Suprapubic skin (tissue), 4 donors: ENCODE measurements around the gene GIT2.

Experiments used
- CTCF ChIP-seq, 2 donors: fragments of 200-600 bp in 1 of 2; fragments of 450-650 bp in 1 of 2; sonication (generic) in 1 of 2; IDR thresholded peaks; one replicate each; pipeline ENCODE4 v1.5.1; 2016 to 2019; ENCODE audit warnings: antibody characterized with exemption in 2 of 2, mild to moderate bottlenecking in 1 of 2, moderate library complexity in 1 of 2
- EP300 ChIP-seq: sonication (generic); formaldehyde crosslinking; IDR thresholded peaks from one replicate; pipeline ENCODE4 v1.6.1; 2017; ENCODE audit warnings: antibody characterized with exemption
- POLR2A ChIP-seq, 2 donors: fragments of 450-650 bp; IDR thresholded peaks; one replicate each; pipeline ENCODE4 v1.6.1; 2017; ENCODE audit warnings: antibody characterized with exemption in 2 of 2, mild to moderate bottlenecking in 2 of 2, moderate library complexity in 2 of 2
- POLR2AphosphoS5 ChIP-seq, 3 donors: sonication (generic); formaldehyde crosslinking; IDR thresholded peaks; one replicate each; pipeline ENCODE4 v1.6.1; 2017; ENCODE audit warnings: antibody characterized with exemption in 3 of 3

GRCh38 chr12:109919456-109919855 lies 76.7 kb downstream of the GIT2 start:
- TF ChIP-seq CTCF (IDR thresholded peaks at IDR 0.05) (no peak), POLR2A (IDR thresholded peaks at IDR 0.05) (no peak), POLR2AphosphoS5 (IDR thresholded peaks at IDR 0.05) (no peak), EP300 (no peak)
